ENCODE measurements around the gene SSX2B. TPM values are rescaled to one million over a fixed set of nuclear protein-coding genes. Genes with fewer than 3 reads are reported as not detected.
"Not testable (repeated sequence)": the region's sequence is repeated elsewhere in the genome, so short reads cannot be mapped to it uniquely, and the experiment has no call there.

The SSX2B gene, protein sequence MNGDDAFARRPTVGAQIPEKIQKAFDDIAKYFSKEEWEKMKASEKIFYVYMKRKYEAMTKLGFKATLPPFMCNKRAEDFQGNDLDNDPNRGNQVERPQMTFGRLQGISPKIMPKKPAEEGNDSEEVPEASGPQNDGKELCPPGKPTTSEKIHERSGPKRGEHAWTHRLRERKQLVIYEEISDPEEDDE
- total RNA-seq, result not detected

DNA sequence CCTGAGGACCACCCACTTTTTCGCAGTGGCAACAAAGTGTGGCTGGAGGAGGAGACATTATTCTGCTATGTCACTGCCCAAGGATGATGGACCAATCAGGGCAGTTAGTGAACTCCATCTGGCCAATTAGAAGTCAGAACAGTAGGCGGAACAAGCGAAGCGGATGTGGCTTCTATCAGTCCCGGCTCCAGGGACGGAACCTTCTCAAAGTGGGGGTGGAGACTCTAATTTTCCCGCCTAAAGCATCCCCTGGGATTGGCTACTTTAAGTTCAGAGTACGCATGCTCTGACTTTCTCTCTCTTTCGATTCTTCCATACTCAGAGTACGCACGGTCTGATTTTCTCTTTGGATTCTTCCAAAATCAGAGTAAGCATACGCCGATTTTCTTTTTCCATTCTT is at the start of gene SSX2B:
Gene SSX2B, plus strand, starts transcription at position 301 of the 400 bp plus-strand sequence. CDS start 1,429 bp downstream, outside the sequence.
- H3K9ac ChIP-seq (ENCODE audit: low read depth in 2 of 2, low read length in 2 of 2); H3K27ac ChIP-seq; H3K27me3 ChIP-seq; H3K36me3 ChIP-seq; H3K4me1 ChIP-seq; H3K4me3 ChIP-seq; intact Hi-C loops (cut with DNase I); H3K9me3 ChIP-seq; DNase-seq: not testable (repeated sequence)

DNA sequence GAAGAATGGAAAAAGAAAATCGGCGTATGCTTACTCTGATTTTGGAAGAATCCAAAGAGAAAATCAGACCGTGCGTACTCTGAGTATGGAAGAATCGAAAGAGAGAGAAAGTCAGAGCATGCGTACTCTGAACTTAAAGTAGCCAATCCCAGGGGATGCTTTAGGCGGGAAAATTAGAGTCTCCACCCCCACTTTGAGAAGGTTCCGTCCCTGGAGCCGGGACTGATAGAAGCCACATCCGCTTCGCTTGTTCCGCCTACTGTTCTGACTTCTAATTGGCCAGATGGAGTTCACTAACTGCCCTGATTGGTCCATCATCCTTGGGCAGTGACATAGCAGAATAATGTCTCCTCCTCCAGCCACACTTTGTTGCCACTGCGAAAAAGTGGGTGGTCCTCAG is 44.0 kb upstream of the SSX2B start, which contains the start of gene SSX2:
Gene SSX2, minus strand, starts transcription at position 101 of the 400 bp plus-strand sequence. CDS start 1,429 bp downstream, outside the sequence.
- H3K4me1 ChIP-seq; intact Hi-C loops (cut with DNase I); H3K9me3 ChIP-seq; H3K27me3 ChIP-seq; H3K9ac ChIP-seq (ENCODE audit: low read depth in 2 of 2, low read length in 2 of 2); H3K27ac ChIP-seq; H3K36me3 ChIP-seq; H3K4me3 ChIP-seq; DNase-seq: not testable (repeated sequence)

DNA sequence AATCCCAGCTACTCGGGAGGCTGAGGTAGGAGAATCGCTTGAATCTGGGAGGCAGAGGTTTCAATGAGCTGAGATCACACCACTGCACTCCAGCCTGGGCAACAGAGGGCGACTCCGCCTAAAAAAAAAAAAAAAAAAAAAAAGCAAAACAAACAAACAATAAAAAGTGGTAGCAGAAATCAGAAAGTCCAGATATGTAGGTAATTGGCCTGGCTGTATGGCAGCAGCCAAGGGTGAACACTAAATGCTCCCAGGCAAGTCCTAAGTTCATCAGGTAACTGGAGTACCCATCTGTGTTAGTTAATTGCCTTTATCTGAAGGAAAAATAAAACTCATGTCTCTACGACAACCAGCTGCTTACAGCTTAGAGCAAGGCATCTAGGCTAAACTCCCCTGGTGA is 14.9 kb downstream of the SSX2B start:
- DNase-seq; H3K9ac ChIP-seq (ENCODE audit: low read depth in 2 of 2, low read length in 2 of 2); H3K4me1 ChIP-seq; H3K27me3 ChIP-seq; H3K4me3 ChIP-seq; H3K27ac ChIP-seq; H3K9me3 ChIP-seq; H3K36me3 ChIP-seq; intact Hi-C loops (cut with DNase I): not testable (repeated sequence)

DNA sequence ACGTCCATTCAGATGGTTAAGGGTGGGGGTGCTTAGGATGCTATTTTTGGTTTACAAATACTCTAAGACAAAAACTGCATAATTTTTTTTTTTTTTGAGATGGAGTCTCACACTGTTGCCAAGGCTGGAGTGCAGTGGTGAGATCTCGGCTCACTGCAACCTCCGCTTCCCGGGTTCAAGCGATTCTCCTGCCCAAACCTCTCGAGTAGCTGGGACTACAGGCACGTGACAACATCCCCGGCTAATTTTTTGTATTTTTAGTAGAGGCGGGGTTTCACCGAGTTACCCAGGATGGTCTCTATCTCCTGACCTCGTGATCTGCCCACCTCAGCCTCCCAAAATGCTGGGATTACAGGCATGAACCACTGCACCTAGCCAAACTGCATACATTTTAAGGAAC is 22.5 kb downstream of the SSX2B start:
- H3K4me1 ChIP-seq; H3K9me3 ChIP-seq; H3K4me3 ChIP-seq; H3K36me3 ChIP-seq; DNase-seq; H3K27ac ChIP-seq; H3K9ac ChIP-seq (ENCODE audit: low read depth in 2 of 2, low read length in 2 of 2); intact Hi-C loops (cut with DNase I); H3K27me3 ChIP-seq: not testable (repeated sequence)

DNA sequence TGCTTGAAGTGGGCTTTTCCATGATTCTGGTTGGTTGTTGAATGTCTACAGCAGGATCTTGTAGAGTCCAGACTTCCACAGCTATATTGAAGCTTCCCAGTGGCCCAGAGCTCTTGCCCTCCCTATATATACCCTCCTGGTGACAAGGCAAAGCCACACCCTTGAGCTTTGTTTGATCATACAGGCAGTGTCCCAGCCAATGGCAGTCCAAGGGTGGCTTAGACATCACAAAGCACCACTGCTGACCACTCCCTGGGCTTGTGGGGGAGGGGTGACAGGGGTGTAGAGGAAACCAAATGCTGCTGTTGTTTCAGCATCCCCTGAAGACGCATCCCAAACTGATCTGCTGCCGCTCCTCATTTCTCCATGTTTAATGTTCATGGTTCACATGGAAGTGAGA is 46.3 kb downstream of the SSX2B start, which contains the start of gene SPANXN5:
Gene SPANXN5, minus strand, starts transcription at position 101 of the 400 bp plus-strand sequence. Its CDS starts 79 bp downstream, at position 22.
- H3K9ac ChIP-seq (ENCODE audit: low read depth in 2 of 2, low read length in 2 of 2); intact Hi-C loops (cut with DNase I): not testable (repeated sequence)

DNA sequence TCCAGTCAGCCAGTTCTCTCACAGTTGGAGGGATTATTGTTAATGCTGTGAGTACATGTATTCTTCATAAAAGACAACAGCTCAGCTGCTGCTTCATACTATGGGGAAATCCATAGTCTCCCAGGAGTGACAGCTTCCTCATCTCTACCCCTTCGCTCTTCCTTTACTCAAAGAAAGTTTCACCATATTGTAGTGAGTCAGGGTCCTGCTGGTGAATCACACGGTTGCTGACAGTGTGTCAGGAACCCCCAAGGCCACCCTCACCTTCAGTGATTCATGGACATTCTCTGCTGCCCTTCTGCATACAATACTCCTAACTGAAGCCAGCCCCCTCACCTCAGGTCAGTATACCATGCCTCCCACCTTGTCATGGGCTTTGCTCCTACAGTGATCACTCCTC is 53.8 kb downstream of the SSX2B start:
- H3K4me3 ChIP-seq; H3K27ac ChIP-seq; H3K9ac ChIP-seq (ENCODE audit: low read depth in 2 of 2, low read length in 2 of 2); intact Hi-C loops (cut with DNase I); H3K4me1 ChIP-seq; H3K36me3 ChIP-seq; DNase-seq; H3K27me3 ChIP-seq; H3K9me3 ChIP-seq: not testable (repeated sequence)

More for the DNA sequence above, 46.3 kb downstream of the SSX2B start, which contains the start of gene SPANXN5:
- not testable (repeated sequence) for H3K27ac ChIP-seq, DNase-seq, H3K4me1 ChIP-seq, H3K9me3 ChIP-seq, H3K4me3 ChIP-seq, H3K27me3 ChIP-seq, H3K36me3 ChIP-seq

Other genes with a start within 250 kb of the SSX2B start
- gene XAGE1B, start 234.2 kb upstream of the SSX2B start, total RNA-seq, result not detected
- gene SSX7, start 96.4 kb upstream of the SSX2B start, total RNA-seq, result not detected
- not detected for gene SSX2, start 44.1 kb upstream of the SSX2B start, total RNA-seq
- gene SPANXN5, start 46.2 kb downstream of the SSX2B start, total RNA-seq, result not detected
- gene XAGE5, start 60.0 kb downstream of the SSX2B start, total RNA-seq, result not detected
- gene XAGE3, start 116.8 kb downstream of the SSX2B start, total RNA-seq, result not detected
- gene FAM156B, start 146.1 kb downstream of the SSX2B start, total RNA-seq, result 10 to 100 TPM in 1 of 2 donors, 1 to 10 TPM in 1; 6.7 to 17.1 TPM
- gene FAM156A, start 207.3 kb downstream of the SSX2B start, total RNA-seq, result 10 to 100 TPM; 10.8 to 20.0 TPM

Measured in colonic mucosa (tissue), 4 donors.